Suprapubic skin (tissue), 4 donors: ENCODE results near the gene MYADML2.

Source experiments
- POLR2A ChIP-seq, 2 donors: fragments of 450-650 bp; IDR thresholded peaks; one replicate each; pipeline ENCODE4 v1.6.1; 2017; ENCODE audit warnings: antibody characterized with exemption in 2 of 2, mild to moderate bottlenecking in 2 of 2, moderate library complexity in 2 of 2
- POLR2AphosphoS5 ChIP-seq, 3 donors: sonication (generic); formaldehyde crosslinking; IDR thresholded peaks; one replicate each; pipeline ENCODE4 v1.6.1; 2017; ENCODE audit warnings: antibody characterized with exemption in 3 of 3
- TF ChIP-seq, protein P1 (sequence below), 2 donors: fragments of 200-600 bp in 1 of 2; fragments of 450-650 bp in 1 of 2; sonication (generic) in 1 of 2; IDR thresholded peaks; one replicate each; pipeline ENCODE4 v1.5.1; 2016 to 2019; ENCODE audit warnings: antibody characterized with exemption in 2 of 2, mild to moderate bottlenecking in 1 of 2, moderate library complexity in 1 of 2

GRCh38 chr17:81932333-81932983, 14.6 kb downstream of the MYADML2 start:
- TF ChIP-seq, protein P1, sequence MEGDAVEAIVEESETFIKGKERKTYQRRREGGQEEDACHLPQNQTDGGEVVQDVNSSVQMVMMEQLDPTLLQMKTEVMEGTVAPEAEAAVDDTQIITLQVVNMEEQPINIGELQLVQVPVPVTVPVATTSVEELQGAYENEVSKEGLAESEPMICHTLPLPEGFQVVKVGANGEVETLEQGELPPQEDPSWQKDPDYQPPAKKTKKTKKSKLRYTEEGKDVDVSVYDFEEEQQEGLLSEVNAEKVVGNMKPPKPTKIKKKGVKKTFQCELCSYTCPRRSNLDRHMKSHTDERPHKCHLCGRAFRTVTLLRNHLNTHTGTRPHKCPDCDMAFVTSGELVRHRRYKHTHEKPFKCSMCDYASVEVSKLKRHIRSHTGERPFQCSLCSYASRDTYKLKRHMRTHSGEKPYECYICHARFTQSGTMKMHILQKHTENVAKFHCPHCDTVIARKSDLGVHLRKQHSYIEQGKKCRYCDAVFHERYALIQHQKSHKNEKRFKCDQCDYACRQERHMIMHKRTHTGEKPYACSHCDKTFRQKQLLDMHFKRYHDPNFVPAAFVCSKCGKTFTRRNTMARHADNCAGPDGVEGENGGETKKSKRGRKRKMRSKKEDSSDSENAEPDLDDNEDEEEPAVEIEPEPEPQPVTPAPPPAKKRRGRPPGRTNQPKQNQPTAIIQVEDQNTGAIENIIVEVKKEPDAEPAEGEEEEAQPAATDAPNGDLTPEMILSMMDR (IDR thresholded peaks at IDR 0.05), result no peak
- TF ChIP-seq POLR2A (IDR thresholded peaks at IDR 0.05) (no peak), POLR2AphosphoS5 (IDR thresholded peaks at IDR 0.05) (no peak)
